Stimulated activated CD4-positive, alpha-beta T cell treated with anti-CD3 and anti-CD28 coated beads, Interleukin-12 subunit alpha, Interleukin-12 subunit beta, amount 100 ng/mL, for 48 hours (primary cell): Measurements from ENCODE around the gene FNBP1L.

Experiments used
- DNase-seq, 3 donors: peaks; one replicate each; pipeline ENCODE4 v3.0.0-alpha.2; 2020; ENCODE audit warnings: low read depth in 2 of 3, low spot score in 1 of 3

FNBP1L gene

DNA sequence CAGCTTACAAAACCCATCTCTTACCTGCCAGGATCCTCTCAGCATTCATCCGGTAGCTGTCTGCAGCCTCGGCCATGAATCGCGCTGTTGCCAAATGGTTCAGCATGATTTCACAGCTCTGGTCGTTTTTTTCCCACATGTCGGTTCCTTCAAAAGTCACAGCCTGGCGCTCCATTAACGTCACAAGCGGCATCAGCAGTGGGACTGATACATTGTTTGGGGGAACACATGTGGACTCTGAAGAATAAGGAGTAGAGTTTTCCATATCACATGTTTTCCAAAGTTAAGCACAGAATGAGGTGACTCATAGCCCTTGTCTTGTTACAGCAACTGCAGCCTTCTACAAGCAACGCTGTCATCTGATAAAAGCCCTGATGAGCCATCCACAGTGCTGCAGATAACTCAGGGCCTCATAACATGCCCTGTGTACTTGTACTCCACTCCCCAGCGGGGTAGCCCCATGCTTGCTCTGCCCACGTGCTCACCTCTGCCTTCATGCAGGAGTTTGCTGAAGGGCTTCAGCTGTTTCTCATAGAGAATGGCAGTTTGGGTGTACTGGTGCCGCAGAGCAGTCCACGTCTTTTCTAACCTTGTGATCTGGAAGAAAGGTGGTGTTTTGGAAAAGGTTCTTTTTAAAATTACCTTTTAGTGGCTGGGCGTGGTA, 119.5 kb downstream of the FNBP1L start:
- DNase-seq: no peak

DNA sequence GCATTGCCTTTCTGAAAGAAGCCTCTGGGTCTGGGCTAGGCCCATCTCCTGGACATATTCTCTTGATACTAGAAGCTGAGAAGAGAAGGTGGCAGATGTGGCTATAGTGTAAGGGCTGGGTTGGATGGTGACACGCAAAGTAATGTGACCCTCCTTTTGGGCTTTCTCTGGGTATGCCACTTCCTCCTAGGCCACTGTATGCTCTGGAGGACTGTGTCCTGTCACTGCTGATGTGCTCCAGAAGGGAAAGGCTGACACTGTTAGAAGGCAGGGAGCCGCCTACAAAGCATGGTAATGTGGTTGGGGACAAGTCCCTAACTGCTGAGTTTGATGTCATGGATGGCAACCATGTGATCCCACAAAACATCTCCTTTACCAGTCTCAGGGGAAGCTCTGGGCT, 121.6 kb downstream of the FNBP1L start:
- no peak for DNase-seq

DNA sequence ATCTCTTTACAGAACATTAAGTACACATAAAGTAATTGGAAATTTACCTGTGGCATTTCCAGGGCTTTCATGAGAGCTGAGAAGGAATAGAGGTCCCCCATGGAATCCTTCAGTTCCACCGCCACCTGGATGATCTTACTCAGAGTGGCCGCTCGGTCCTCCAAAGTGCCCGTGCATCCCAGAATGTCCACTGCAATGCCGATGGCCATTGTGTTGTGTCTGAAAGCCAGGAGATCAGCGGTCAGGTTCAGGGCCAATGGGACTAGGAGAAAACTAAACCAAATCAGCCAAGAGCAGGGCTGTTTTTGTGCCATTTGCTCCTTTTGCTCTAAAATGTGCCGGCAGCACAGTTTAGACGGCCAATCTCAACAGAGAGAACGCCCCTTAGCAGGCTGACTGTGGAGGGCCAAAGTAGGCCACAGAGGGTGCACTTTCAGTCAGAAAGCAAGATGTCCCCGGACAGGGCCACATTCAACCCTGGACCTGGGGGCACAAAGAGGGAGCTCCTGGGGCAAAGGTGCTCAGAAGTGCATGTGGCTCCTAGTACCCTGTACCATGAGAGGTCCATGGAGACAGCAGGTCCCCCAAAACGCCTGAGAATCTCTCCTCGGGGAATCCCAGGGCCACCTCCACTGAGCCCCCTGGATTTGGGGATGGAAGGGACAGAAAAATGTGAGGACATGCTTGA, 123.8 kb downstream of the FNBP1L start:
- no peak for DNase-seq

DNA sequence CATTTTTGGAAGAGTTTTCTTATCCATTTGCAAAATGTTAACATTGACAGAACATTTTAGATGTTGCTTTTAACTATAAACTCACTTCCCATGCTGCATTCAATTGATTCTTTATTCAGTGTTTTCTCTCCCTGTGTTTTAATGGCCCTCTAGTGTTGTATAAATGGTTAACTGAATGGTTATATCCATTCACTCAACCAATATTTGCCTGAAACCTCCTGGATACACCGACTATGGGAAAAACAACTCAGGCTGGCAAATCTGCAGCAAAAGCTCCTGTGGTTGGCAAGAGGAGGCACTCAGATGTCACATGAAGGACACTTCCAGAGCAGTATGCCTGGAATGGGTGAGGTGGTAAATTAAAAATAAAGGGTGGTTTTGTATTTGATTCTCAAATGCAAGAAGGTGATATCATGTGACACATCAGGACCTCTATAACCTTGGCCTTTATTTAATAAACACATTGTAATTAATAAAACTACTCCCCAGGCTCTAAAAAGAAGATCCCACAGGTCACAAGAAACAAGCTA, 126.1 kb downstream of the FNBP1L start:
- no peak for DNase-seq

DNA sequence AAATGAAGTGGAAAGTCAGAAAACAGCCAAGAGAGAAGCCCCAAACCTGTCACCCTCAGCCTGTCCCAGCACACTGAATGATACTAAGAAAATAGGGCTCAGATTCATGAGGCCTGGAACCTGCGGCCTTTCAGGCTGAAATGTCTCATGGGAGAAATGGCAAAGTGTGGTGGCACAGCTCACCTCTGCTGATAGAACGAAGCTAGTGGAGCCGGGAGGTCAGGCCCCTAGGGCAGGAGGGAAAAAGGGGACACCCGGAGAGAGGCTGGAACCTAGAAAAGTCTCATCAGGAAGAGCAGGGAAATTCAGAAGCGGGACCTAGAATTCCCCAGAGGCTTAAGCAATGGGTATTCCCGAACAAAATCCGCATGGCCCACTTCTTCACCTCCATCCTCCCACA, 126.6 kb downstream of the FNBP1L start:
- no peak for DNase-seq

DNA sequence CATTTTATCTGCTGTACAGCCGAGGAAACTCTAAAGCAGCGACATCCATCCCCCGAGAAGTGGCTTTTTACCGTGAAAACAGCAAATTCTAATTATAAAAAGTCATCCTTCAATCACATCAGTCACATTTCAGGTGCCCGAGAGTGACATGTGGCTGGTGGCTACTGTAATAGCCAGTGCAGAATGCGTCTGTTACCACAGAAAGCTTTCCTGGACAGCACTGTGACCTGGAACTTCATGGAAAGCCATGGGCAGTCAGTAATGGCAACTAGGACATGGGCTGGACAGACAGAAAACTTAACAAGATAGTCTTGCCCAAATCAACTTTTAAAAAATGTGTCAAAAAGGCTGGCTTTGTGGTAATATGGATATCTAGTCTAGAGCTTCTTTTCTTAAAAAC, 127.1 kb downstream of the FNBP1L start:
- DNase-seq: no peak

DNA sequence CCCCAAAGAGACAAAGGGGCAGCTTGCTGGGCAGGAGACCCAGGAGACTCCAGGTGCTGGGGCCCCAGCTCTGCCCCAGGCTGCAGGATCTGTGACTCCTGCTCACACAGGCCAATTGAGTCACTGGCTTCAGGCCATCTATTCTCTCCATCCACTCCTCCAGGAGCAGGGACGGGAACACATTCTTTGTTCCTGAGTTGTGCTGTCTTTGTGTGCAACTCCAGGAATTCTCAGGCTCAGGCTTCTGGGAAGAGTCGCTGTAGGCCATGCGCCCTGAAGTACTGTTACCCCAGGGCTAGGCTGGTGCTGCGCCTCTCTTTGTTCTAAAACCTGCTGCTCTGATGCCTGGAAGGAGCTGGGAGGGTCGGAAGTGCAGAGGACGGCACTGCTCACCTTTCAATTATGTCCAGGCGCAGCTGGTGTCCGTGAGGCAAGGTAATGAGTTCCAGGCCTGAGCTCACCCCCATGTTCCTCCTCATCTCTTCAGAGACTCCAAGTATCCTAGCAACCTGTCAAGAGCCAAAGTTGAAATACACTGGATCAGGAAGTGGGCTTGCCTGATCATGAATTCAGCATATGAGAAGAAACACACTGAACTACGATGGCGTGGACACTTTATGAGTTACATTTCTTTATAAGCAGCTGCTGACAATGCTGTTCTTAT, 127.8 kb downstream of the FNBP1L start:
- no peak for DNase-seq

DNA sequence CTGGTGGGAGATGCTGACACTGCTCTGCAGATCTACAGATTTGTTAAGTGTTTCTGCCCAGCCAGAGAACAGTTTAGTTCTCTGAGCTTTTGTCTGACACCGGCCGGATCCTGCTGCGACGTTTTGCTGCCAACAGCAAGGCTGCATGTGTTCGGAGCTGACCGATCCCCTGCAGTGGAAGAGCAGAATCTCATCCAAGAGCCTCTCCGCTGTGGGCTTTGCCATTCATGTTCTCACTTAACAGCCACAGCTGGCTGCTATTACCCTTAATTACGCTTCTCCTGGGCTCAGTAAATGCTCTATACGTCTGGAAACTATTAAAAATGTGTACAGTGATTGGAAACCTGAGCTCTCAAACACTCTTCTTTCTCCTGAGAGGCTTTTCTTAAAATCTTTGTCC, 128.4 kb downstream of the FNBP1L start:
- no peak for DNase-seq

DNA sequence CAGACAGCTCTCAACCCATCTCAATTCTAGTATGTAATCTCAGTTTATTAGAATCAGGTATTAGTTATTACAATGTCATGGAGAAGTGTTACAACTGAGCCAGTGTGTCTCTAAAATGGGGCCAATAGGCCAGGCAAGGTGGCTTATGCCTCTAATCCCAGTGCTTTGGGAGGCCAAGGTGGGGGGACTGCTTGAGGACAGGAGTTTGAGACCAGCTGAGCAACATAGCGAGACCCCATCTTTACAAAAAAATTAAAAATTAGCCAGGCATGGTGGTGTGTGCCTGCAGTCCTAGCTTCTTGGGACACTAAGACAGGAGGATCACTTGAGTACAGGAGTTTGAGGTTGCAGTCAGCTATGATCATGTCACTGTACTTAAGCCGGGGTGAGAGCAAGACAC, 128.8 kb downstream of the FNBP1L start:
- no peak for DNase-seq

DNA sequence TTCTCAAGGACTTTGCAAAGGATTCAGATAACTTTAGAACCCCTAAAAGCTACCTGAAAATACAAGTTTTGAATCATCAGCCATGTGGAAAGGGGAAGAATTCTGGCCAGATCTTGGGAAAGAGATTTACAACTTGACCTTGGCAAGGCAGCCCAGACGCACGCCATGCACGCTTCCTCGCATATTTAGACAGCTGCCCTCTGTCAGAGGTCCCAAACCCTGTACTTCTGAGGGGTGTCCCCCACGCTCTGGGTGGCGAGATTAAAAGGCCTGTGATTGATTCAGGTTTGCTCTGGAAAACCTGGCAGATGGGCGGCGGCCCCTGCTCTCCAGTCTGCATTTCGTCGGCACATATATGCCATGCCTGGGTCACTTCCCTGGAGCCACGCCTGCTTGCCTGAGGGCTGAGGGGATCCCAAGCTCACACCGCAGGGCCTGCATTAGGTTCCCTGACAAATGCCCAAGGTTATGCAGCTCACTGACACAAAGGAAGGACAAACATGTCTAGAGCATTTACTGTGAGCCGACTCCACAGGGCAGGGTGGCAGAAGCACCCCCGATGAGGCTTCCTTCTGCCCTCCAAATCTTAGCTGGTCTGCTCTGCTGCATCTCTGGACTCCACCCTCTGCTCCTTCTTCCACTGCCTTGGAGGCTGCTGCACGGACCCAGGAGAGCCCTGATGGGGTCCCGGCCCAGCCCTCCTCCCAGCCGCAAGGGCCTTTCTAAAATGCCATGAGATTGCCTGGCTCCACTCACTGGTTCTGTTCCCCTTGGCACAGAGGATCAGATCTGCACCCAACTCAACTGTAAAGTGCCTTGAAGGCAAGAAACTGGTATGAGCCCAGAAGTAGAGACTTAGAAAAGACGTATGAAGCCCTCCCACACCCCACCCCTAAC, 129.9 kb downstream of the FNBP1L start:
- DNase-seq: no peak

DNA sequence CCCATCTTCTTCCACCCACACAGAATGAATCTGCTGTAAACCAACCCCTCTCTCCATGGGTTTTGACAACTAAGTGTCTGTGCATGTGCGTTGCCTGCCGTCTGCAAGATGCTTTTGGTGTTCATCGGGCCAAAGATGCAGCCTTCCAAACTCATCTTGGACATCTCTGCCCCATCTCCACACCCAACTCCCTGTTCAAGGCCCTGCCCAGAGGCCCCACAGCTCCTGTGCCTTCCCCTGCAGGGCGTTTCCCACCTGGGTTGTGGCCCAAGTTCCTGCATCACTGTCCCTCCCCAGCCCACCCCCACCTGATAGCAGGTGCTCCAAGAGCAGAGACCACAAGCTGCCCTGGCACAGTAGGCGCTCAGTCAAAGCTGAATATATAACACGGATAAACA, 130.5 kb downstream of the FNBP1L start:
- DNase-seq: no peak

DNA sequence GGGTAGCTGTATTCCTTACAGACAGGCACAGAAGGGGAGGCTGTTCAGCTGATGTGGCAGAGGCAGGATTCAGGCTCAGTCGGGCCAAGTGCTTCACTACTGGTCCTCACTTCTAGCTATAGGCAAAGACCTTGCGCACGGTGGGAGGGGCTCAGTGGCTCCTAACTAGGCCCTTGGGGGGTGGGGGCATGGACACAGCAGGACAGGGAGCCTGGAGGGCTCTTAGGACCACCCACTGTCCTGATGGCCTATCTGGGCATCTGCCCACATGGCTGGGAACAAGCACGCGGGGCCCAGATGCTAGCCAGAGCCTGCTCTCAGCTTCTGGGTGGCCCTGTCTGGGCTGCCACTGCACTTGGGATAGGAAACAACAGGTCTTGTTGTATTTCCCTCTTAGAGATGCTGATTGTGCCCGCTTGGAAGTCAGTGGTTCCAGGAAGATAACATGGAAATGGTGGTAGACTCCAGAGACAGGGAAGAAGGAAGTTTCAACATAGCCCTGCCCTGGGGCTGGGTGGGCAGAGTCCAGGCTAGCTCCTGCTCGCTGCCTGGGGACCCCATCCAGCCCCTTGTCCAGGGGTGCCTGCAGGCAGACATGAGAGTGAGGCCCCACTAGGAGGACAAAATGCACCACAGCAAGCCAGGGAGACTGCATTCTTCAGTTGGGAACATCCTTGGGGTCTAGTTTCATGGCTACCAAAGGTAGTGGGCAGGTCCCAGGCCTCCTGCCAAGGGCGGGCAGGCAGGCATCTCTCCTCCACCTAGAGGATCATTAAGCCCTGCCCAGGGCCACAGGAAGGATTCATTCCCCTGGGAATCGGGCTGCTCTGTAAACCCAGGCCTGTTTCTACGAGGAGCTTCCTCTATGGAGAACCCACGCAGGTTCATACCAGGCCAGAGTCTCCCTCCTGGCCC, 131.2 kb downstream of the FNBP1L start:
- no peak for DNase-seq

DNA sequence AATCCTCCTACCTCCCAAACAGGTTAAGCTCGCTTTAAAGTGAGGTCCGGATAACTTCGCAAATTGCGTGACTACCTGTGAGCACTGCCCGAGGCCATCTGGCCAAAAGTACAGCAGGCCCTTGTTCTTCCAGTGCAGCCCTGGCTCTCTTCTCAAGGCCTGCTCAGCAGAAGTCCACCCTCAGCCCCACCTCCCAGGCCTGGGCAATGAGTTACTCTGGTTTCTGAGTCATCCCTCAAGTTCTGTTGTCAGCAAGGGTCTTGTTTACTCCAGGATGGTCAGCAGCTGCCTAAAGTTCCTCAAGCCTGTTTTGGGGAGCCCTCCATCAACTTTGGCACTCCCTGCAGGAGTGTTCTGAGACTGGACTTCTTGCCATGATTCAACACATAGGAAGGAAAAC, 132.0 kb downstream of the FNBP1L start:
- DNase-seq: no peak

DNA sequence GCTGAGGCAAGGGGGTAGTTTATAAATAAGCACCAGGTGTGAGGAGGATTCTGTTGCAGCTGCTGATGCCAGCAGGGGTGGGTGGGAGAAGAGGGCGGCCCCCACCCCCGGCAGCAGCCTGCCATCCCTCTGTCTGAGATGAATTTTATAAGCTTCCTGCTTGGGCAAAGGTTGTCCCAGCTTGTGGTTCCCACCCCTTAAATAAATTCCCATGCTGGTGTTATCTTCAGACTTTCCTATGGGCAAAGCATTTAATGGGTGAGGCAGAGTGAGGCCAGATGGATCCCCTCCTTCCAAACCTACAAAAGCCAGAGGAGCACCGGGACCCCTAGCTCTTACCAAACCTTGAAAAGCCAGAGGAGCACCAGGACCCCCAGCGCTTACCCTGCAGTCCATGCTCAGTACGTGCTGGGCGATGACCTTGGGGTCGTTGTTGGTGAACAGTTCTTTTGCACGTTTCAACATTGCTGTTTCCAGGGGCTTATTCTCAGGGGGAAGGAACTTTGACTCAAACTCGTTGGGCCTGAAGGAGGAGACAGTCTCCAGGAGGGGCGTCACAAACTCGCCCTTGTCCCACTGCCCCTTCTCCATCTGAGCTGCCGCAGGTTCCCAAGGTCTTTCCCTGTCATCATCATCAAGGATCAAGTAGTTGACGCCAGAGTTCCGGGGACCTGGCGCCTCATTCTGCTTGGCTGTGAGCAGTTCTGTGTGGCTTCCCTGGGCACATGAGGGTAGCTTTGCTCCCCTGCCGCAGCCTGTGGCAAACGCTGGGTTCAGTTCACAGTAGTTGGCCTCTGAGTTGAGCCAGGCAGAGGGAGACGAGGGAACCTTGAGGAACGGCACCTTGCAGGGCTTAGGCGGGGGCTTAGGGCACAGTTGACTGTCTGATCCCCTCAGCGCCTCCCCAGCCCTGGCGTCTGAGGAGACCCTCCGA, 134.3 kb downstream of the FNBP1L start:
- DNase-seq: no peak

DNA sequence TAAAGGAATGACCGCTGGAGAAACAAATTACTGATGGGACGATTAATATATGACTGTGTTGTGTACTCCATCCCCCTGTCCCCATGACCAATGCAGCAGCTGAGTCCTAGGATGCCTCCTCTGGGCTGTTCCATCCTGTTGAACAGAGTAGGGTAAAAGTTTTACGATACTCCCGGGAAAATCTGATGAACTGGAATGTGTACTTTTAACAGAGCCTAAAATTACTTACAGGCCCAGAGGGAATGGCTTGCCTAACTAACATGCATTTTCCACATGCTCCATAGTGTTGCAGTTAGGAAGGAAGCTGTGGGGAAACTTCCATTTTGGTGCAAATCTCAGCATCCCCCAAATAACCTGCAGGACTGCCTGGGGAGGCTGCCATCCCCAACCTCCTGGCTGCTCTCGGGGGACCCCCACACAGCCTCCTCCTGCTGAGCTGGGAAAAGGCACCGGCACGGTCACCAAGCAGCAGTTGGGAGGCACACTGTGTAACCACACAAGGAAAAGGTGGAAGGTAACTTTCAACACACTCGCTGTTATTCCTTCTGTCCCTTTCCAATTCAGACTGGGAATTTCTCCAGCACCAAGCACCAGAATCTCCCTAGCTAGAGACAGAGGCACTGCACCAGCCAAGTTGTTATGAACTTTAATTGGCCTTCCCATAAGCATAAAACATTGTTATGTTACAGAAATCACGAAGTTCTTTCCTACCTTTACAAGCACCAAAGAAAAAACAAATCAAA, 136.5 kb downstream of the FNBP1L start:
- DNase-seq: no peak

DNA sequence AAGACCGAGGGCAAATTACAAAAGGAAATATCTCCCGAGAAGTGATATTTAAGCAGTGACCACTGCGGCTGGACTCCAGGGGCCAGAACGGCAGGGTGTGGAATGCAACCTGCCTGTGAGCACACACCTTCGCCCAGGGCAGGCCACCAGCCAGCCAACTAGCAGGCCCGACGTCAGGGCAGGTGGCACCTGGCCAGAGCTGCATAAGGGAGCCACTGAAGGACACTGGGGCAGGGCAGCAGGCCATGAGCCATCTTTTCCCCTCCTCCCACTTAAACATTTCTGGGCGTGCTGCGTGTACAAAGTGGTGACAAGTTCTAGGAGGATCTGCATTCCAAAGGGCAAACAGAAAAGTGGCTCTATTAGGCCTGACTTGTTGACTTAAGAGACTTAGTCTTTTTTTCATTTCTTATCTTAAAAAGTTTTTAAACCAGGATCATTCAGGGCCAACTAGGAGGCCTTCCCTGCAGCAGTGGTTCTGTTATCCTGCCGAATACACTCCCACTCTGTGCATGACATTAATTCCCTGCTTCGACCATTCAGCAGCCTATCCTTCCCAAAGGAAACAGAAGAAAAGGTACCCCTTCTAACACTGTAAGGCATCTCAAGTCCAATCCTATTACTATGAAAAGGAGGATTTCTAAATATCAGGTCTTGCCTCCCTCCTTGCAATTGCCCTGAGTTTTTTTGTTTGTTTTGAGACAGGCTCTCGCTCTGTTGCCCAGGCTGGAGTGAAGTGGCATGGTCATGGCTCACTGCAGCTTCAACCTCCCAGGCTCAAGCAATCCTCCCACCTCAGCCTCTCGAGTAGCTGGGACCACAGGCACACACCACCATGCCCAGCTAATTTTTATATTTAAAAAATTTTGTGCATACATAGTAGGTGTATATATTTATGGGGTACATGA, 137.4 kb downstream of the FNBP1L start:
- DNase-seq: no peak

DNA sequence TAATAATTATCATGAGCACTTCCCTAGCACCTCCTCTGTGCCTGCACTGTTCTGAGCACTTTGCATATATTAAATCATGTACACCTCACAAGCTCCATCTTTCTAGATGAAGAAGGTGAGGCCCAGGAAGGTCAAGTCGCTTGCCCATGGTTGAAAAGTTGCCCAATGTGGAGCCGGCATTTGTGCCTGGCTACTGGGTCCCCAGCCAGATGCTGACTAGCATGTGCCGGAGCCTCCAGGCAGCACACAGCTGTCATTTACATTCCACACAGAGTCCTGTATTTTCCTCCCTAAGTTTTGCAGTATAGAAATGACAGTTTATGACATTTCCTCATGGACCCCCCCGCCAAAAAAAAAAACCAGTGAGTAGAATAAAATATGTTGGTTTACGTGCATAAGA, 139.4 kb downstream of the FNBP1L start:
- DNase-seq: no peak
